ENCODE measurements around the gene ONECUT2.

Gene ONECUT2

DNA sequence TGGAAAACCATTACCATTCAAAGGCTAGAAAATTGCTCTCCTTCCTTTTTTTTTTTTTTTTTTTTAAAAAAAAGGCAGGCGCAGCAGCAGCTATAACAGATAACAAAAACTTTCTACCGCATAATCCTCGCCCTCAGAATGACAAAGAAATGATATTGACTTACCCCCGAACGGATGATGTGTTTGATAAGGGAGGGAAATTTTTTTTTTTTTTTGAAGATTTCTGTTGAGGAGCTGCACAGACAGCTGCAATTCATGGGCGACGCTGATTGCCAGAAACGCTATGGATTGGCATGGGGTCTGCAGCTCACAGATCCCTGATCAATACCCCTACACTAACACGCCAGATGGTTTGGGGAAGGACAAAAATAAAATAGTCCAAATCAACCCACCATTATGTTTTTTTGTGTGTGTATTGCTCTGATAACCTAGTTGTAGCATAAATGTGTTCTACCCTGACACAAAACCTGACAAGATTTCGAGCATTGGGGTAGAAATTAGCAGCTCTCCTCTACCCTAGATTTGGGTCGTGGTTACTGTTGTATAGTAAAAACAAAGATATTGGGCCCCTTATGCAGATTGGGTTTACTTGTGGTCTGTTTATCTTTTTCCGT is 3.6 kb upstream of the ONECUT2 start:
- no peak for DNase-seq

- no peak for DNase-seq
These were observed 3.0 kb upstream of the ONECUT2 start for GRCh38 chr18:57432140-57432539.

DNA sequence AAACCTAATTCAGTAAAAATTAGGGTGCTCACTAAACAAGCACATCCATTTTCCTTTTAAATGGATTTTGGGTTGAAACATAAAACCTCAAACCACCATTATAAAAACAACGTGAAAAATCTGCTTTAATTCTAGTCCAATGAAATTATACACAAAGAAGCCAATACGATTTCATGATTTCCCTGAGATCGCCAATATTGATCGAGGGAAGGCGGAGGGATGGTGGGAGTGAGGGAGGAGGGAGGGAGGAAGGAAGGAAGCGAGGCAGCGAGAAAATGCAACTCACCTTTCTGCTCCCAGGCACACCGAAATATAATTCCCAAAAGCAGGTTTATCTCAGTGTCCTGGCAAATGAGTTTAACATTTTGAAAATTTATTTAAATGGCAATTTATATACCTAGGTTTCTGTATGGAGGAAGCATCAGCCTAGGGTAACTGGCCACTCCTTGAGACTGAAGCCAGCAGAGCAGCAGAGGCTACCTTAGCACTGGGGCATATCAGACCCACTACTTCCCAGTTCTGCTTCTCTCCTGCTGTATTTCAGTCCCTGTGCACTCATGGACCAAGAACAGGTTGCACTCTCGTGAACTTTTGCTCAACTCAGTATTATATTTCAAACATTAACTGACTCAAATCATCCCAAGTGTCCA is 2.3 kb upstream of the ONECUT2 start:
- no peak for DNase-seq

DNA sequence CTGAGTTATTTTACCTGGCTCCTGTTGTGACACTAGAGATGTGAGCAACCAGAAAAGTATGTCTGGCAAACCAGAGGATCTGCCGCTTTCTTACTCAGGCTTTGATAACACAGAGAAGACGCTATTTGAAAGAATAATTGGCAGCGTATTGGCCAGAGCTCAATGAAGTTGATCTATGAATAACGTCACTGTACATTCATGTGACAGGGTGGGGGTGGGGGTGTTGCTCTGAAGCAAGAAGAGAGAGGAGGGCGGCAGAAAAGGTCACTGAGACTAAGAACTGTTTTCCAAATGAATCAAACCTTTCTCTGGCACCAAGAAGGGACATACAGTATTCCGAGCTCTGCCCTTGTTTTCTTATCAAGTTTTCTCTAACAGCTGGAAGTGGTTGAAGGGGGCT is 1.7 kb upstream of the ONECUT2 start:
- no peak for DNase-seq

- peak; percentile 34 for DNase-seq
These were observed 1.1 kb upstream of the ONECUT2 start for GRCh38 chr18:57433934-57434535.

- no peak for DNase-seq
These were observed 644 bp downstream of the ONECUT2 start for GRCh38 chr18:57435846-57436190.

DNA sequence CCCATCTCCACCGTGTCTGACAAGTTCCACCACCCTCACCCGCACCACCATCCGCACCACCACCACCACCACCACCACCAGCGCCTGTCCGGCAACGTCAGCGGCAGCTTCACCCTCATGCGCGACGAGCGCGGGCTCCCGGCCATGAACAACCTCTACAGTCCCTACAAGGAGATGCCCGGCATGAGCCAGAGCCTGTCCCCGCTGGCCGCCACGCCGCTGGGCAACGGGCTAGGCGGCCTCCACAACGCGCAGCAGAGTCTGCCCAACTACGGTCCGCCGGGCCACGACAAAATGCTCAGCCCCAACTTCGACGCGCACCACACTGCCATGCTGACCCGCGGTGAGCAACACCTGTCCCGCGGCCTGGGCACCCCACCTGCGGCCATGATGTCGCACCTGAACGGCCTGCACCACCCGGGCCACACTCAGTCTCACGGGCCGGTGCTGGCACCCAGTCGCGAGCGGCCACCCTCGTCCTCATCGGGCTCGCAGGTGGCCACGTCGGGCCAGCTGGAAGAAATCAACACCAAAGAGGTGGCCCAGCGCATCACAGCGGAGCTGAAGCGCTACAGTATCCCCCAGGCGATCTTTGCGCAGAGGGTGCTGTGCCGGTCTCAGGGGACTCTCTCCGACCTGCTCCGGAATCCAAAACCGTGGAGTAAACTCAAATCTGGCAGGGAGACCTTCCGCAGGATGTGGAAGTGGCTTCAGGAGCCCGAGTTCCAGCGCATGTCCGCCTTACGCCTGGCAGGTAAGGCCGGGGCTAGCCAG is 1.2 kb downstream of the ONECUT2 start:
- no peak for DNase-seq

DNA sequence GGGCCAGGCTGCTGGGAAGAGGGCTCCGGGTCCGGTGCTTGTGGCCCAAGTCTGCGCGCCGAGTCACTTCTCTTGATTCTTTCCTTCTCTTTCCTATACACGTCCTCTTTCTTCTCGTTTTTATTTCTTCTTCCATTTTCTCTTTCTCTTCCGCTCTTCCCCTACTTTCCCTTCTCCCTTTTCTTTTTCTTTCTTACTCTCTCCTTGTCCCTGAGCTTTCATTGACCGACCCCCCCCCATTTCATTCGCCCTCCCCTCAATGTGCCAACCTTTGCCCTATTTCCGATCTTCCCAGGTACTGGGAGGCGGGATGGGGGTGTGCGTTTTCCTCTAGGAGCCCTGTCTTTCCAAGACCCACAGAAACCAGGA is 1.8 kb downstream of the ONECUT2 start:
- DNase-seq: no peak

DNA sequence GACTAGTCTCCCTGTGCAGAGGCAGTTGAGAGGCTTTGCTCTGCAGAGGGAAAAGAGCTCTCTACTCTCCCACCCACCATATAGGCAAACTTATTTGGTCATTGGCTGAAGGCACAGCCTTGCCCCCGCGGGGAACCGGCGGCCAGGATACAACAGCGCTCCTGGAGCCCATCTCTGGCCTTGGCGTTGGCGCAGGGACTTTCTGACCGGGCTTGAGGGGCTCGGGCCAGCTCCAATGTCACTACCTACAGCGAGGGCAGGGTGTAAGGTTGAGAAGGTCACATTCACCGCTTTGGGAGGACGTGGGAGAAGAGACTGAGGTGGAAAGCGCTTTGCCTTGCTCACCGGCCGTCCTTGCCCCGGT is 2.2 kb downstream of the ONECUT2 start:
- no peak for DNase-seq

DNA sequence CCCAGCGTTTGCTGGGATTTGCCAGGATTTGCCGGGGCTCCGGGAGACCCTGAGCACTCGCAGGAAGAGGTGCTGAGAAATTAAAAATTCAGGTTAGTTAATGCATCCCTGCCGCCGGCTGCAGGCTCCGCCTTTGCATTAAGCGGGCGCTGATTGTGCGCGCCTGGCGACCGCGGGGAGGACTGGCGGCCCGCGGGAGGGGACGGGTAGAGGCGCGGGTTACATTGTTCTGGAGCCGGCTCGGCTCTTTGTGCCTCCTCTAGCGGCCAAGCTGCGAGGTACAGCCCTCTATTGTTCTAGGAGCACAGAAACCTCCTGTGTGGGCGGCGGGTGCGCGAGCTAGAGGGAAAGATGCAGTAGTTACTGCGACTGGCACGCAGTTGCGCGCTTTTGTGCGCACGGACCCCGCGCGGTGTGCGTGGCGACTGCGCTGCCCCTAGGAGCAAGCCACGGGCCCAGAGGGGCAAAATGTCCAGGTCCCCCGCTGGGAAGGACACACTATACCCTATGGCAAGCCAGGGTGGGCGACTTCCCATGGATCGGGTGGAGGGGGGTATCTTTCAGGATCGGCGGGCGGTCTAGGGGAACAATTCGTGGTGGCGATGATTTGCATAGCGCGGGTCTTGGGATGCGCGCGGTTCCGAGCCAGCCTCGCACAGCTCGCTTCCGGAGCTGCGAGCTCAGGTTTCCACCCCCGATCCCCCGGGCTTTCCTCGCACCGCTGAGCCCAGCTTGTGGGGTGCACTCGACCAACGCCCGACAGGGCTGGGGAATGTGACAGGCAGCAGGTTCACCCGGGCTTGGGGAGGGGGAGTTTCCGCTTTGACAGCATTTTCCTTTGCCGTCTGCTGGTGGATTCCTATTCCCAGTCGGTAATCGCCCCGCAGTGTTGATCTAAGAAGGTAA is 2.8 kb downstream of the ONECUT2 start:
- peak; percentile 64 for DNase-seq

DNA sequence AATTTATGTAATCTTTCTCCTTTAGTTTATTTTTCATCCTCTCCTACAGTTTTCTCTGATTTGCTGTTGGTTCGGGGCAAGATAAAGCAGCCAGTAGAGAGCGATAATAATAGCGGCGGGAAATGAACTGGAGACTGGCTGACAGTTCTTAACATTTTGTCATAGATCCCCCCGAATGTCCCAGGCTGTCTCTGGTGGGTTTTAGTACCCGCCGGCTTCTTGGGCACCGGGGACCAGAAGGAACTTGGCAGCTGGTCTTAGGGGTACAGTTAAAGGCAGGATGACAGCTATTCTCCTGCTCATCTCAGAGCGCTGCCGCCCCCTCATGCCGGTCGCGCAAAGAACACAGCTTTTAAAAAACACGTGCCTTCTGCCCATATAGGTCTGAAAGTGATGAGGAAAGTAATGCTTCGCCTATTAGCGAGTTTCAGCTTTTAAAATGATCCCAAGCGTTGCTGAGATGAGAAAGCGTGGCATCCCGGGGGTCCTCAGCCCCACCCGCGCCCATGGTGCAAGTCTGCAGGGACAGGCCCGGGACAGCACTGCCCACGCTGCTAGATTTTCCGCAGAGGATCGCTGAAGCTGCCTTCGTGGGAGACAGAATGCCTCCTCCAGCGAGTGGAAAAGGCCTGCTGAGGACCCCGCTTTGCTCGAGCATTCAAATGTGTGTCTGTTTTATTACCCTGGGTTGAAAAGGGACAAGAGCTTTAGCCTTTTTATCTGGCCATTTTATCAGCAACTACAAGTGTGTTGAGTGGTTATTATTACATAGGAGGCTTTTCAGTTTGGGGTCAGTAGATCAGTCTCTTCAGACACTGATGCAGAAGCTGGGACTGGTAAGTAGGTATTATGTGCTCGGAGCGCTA is 3.8 kb downstream of the ONECUT2 start:
- DNase-seq: peak; percentile 29

DNA sequence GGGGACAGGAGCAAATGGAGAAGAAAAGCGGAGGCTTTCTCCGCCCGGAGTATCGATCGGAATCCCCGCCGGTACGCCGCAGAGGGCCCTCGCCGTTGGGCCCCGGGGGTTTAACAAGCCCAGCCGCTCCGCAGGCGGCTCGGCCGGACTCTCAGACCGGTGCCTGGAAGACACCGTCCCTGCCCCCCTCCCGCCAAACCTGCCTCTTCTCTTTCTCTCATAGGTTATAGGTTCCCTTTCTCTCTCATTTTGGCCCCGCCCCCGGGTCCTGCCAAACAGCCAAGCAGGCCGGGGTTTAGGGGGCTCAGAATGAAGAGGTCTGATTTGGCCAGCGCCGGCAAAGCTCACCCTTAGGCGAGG is 4.4 kb downstream of the ONECUT2 start:
- DNase-seq: no peak

DNA sequence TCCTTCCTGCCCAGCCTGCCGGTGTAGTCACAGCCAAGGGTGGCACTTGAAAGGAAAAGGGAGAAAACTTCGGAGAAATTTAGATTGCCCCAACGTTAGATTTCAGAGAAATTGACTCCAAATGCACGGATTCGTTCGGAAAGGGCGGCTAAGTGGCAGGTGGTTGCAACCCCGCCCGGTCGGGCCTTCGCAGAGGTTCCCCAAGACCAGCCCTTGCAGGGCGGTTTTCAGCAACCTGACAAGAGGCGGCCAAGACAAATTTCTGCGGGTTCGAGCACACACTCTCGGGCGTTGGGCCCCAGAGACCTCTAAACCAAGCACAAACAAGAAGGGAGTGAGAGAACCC is 4.8 kb downstream of the ONECUT2 start:
- no peak for DNase-seq

GRCh38 chr18:57440331-57441070 is 5.3 kb downstream of the ONECUT2 start:
- no peak for DNase-seq

DNA sequence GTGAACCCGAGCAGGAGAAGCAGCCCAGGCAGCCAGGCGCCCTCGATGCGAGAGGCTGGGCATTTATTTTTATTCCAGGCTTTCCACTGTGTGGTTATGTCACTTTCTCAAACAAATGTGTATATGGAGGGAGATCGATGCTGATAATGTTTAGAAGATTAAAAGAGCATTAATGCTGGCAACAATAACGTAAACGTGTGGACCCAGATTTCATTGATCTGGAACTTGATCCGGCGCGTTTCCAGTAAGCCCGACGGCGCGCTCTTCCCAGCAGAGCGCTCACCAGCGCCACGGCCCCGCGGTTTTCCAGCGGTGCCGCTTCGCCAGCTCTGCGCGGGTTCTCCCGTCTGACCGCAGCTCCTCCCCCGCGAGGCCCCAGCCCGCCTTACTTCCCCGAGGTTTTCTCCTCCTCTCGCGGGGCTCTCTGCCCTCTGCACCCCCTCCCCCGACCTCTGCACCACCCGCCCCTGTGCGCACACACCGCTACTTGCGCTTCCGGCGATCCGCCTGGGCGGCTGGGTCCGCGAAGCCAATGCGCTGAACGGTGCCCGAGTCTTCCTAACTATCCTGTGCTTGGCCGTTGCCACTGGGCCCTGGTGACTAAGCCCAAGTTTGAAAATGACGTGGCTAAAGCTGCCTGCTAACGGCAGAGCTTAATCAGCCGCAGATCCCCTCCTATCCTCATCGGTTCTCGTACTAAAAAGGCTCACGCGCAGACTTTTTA is 6.1 kb downstream of the ONECUT2 start:
- DNase-seq: no peak

GRCh38 chr18:57443247-57443646 is 8.1 kb downstream of the ONECUT2 start:
- DNase-seq: no peak

- no peak for DNase-seq
These were observed 8.5 kb downstream of the ONECUT2 start for GRCh38 chr18:57443702-57444101.

GRCh38 chr18:57444301-57444759 is 9.2 kb downstream of the ONECUT2 start:
- no peak for DNase-seq

- peak; percentile 30 for DNase-seq
These were observed 10.5 kb downstream of the ONECUT2 start for GRCh38 chr18:57445488-57446319.

GRCh38 chr18:57446322-57446721 is 11.1 kb downstream of the ONECUT2 start:
- peak; percentile 12 for DNase-seq

Data from SHP77 treated with DMSO at 0.1 percent for 48 hours (cell line).